ENCODE measurements around the gene TRAFD1.

The TRAFD1 gene

GRCh38 chr12:112115259-112116045 lies 9.9 kb upstream of the TRAFD1 start:
- DNase-seq, result peak; percentile 27

- peak; percentile 51 for DNase-seq
Measured at GRCh38 chr12:112116232-112117060, 8.9 kb upstream of the TRAFD1 start.

GRCh38 chr12:112117685-112118084 lies 7.7 kb upstream of the TRAFD1 start:
- DNase-seq, result peak; percentile 10

- DNase-seq, result peak; percentile 33
Measured at GRCh38 chr12:112121780-112122565, 3.4 kb upstream of the TRAFD1 start.

GRCh38 chr12:112122823-112123690 lies 2.3 kb upstream of the TRAFD1 start:
- DNase-seq, result peak; percentile 34

- no peak for DNase-seq
Measured at GRCh38 chr12:112124918-112125249, 476 bp upstream of the TRAFD1 start.

- peak; percentile 63 for DNase-seq
Measured at GRCh38 chr12:112126000-112126438, 659 bp downstream of the TRAFD1 start.

GRCh38 chr12:112126911-112127310 lies 1.6 kb downstream of the TRAFD1 start:
- no peak for DNase-seq

- no peak for DNase-seq
Measured at GRCh38 chr12:112130441-112130998, 5.2 kb downstream of the TRAFD1 start.

GRCh38 chr12:112131686-112132085 lies 6.3 kb downstream of the TRAFD1 start:
- no peak for DNase-seq

GRCh38 chr12:112133418-112133817 lies 8.1 kb downstream of the TRAFD1 start:
- no peak for DNase-seq

- DNase-seq, result no peak
Measured at GRCh38 chr12:112134731-112135130, 9.4 kb downstream of the TRAFD1 start.

GRCh38 chr12:112140728-112141127 lies 15.4 kb downstream of the TRAFD1 start:
- no peak for DNase-seq

GRCh38 chr12:112146123-112146522 lies 20.8 kb downstream of the TRAFD1 start:
- no peak for DNase-seq

- DNase-seq, result peak; percentile 12
Measured at GRCh38 chr12:112148031-112148513, 22.7 kb downstream of the TRAFD1 start.

- peak; percentile 43 for DNase-seq
Measured at GRCh38 chr12:112149596-112149995, 24.2 kb downstream of the TRAFD1 start.

- peak; percentile 55 for DNase-seq
Measured at GRCh38 chr12:112151766-112152541, 26.6 kb downstream of the TRAFD1 start.

GRCh38 chr12:112153181-112153892 lies 28.0 kb downstream of the TRAFD1 start:
- peak; percentile 36 for DNase-seq

GRCh38 chr12:112153893-112154219 lies 28.5 kb downstream of the TRAFD1 start:
- peak; percentile 17 for DNase-seq

- peak; percentile 69 for DNase-seq
Measured at GRCh38 chr12:112158461-112159145, 33.2 kb downstream of the TRAFD1 start.

All from activated effector memory CD4-positive, alpha-beta T cell treated with anti-CD3 and anti-CD28 coated beads, Interleukin-2, amount 50 U/mL, for 16 hours (primary cell).